HCT116 (cell line): ENCODE results near the gene RHBDD1. TPM values are rescaled to one million over a fixed set of nuclear protein-coding genes. Genes with fewer than 3 reads are reported as not detected.

Experiments used
- ATAC-seq: fragments of 200-7000 bp; cut with Tn5 transposase; 2 replicates; pipeline ENCODE4 v1.9.1; 2020; ENCODE audit warnings: mild to moderate bottlenecking, moderate library complexity
- BruUV-seq: library from RNA; stranded (reverse); fragments of 400-500 nt; replicated peaks from 2 replicates; lab custom pipeline; 2021; lab: Mats Ljungman, UMichigan
- CTCF ChIA-PET: fragments of 300-600 bp; sonication (Branson Sonifier 250); formaldehyde crosslinking; loops from one replicate; lab custom pipeline; 2021; ENCODE audit warnings: antibody characterized with exemption; lab: Charles Lee
- POLR2A ChIA-PET: fragments of 300-600, 350-600 bp; sonication (Branson Sonifier 250); formaldehyde crosslinking; loops from one replicate; lab custom pipeline; 2021; ENCODE audit warnings: antibody characterized with exemption; lab: Charles Lee
- RAD21 ChIA-PET, 2 experiments: fragments of 300-600 bp; sonication (Branson Sonifier 250); formaldehyde crosslinking; loops; one replicate each; lab custom pipeline; 2023; ENCODE audit warnings: low total read pairs in 2 of 2; ENCODE audit not compliant: uncharacterized antibody in 2 of 2, unreplicated experiment in 2 of 2, low non-redundant PET in 1 of 2; lab: Charles Lee
- DNase-seq: peaks from one replicate; pipeline ENCODE4 v3.0.0-alpha.2; 2010; ENCODE audit warnings: low read depth, low spot score
- H2AFZ ChIP-seq: fragments of 200-600 bp; shearing (Covaris generic), sonication (generic); 2 replicates; pipeline ENCODE4 v1.6.1; 2017; ENCODE audit warnings: low read depth, mixed run types, mixed read lengths, antibody characterized with exemption, low read length; ENCODE audit not compliant: poor library complexity, severe bottlenecking
- H3K27ac ChIP-seq: 2 replicates; pipeline ENCODE4 v1.5.1; 2012; ENCODE audit warnings: low read depth, low read length
- H3K27me3 ChIP-seq: fragments of 200-600 bp; sonication (generic); 2 replicates; pipeline ENCODE4 v1.6.1; 2016; ENCODE audit warnings: mixed run types, low read length, mixed read lengths; ENCODE audit not compliant: insufficient read depth
- H3K36me3 ChIP-seq, 2 experiments: fragments of 200-500 bp in 1 of 2; fragments of 200-600 bp in 1 of 2; sonication (Bioruptor generic) in 1 of 2; sonication (generic) in 1 of 2; 2 replicates each; pipeline versions ENCODE4 v1.5.1 to v1.6.1; 2014 to 2016; ENCODE audit warnings: low read length in 2 of 2, inconsistent platforms in 1 of 2, mixed read lengths in 1 of 2, mixed run types in 1 of 2; ENCODE audit not compliant: insufficient read depth in 2 of 2, control insufficient read depth in 1 of 2
- H3K4me1 ChIP-seq, 2 experiments: fragments of 200-600 bp in 1 of 2; sonication (generic) in 1 of 2; 2 replicates each; pipeline versions ENCODE4 v1.5.1 to v1.6.1; 2012 to 2017; ENCODE audit warnings: low read length in 2 of 2, inconsistent platforms in 1 of 2, mild to moderate bottlenecking in 1 of 2, mixed read lengths in 1 of 2, mixed run types in 1 of 2, moderate library complexity in 1 of 2; ENCODE audit not compliant: insufficient read depth in 2 of 2, control insufficient read depth in 1 of 2
- H3K4me2 ChIP-seq: fragments of 200-600 bp; sonication (generic); 2 replicates; pipeline ENCODE4 v1.6.1; 2017; ENCODE audit warnings: mixed run types, low read length, mixed read lengths
- H3K4me3 ChIP-seq, 2 experiments: fragments of 200-600 bp in 1 of 2; sonication (generic) in 1 of 2; replicated peaks in 1 of 2; 2 replicates each; pipeline ENCODE4 v1.5.1; 2011 to 2016; ENCODE audit warnings: low read length in 2 of 2, control low read depth in 1 of 2, low read depth in 1 of 2, mild to moderate bottlenecking in 1 of 2, mixed read lengths in 1 of 2, mixed run types in 1 of 2
- H3K79me2 ChIP-seq: fragments of 200-600 bp; sonication (generic); 2 replicates; pipeline ENCODE4 v1.6.1; 2017; ENCODE audit warnings: mild to moderate bottlenecking, mixed run types, low read length, moderate library complexity, mixed read lengths; ENCODE audit not compliant: insufficient read depth
- H3K9ac ChIP-seq: fragments of 200-600 bp; sonication (generic); 2 replicates; pipeline ENCODE4 v1.6.1; 2016; ENCODE audit warnings: low read length, mixed read lengths
- H3K9me2 ChIP-seq: fragments of 200-600 bp; sonication (generic), shearing (Covaris generic); 2 replicates; pipeline ENCODE4 v1.6.1; 2017; ENCODE audit warnings: mixed run types, mild to moderate bottlenecking, moderate library complexity; ENCODE audit not compliant: insufficient read depth
- H3K9me3 ChIP-seq, 2 experiments: fragments of 200-500 bp in 1 of 2; fragments of 200-600 bp in 1 of 2; sonication (Bioruptor generic) in 1 of 2; sonication (generic) in 1 of 2; 2 replicates each; pipeline ENCODE4 v1.6.1; 2014 to 2017; ENCODE audit warnings: low read length in 2 of 2, mixed read lengths in 2 of 2, inconsistent platforms in 1 of 2, low read depth in 1 of 2, mild to moderate bottlenecking in 1 of 2, mixed run types in 1 of 2, moderate library complexity in 1 of 2; ENCODE audit not compliant: control insufficient read depth in 1 of 2, insufficient read depth in 1 of 2
- H4K20me1 ChIP-seq: fragments of 200-600 bp; sonication (generic), shearing (Covaris generic); 2 replicates; pipeline ENCODE4 v1.6.1; 2017; ENCODE audit warnings: mixed run types, mild to moderate bottlenecking, moderate library complexity; ENCODE audit not compliant: insufficient read depth
- CBX3 ChIP-seq: IDR thresholded peaks from 2 replicates; pipeline ENCODE4 v1.6.1; 2012; ENCODE audit warnings: low read depth
- CTCF ChIP-seq, 3 experiments: fragments of 200-600 bp in 1 of 3; sonication (generic) in 1 of 3; IDR thresholded peaks in 2 of 3; conservative IDR thresholded peaks in 1 of 3; 2 replicates each; pipeline ENCODE4 v1.5.1; 2012 to 2017; ENCODE audit warnings: low read depth in 2 of 3, low read length in 2 of 3, antibody characterized with exemption in 1 of 3, borderline replicate concordance in 1 of 3, control low read depth in 1 of 3, mild to moderate bottlenecking in 1 of 3, mixed read lengths in 1 of 3, mixed run types in 1 of 3, moderate library complexity in 1 of 3; ENCODE audit not compliant: insufficient read depth in 1 of 3
- EGR1 ChIP-seq: IDR thresholded peaks from 2 replicates; pipeline ENCODE4 v1.6.1; 2012; ENCODE audit warnings: low read depth
- ELF1 ChIP-seq: IDR thresholded peaks from 2 replicates; pipeline ENCODE4 v1.6.1; 2012; ENCODE audit warnings: low read depth, borderline replicate concordance
- EZH2 ChIP-seq: fragments of 200-600 bp; sonication (generic); IDR thresholded peaks from 2 replicates; pipeline ENCODE4 v1.6.1; 2017; ENCODE audit warnings: antibody characterized with exemption, mixed run types
- EZH2phosphoT487 ChIP-seq: fragments of 200-600 bp; IDR thresholded peaks from 2 replicates; pipeline ENCODE4 v1.6.1; 2018; ENCODE audit warnings: antibody characterized with exemption, borderline replicate concordance
- JUND ChIP-seq: IDR thresholded peaks from 2 replicates; pipeline ENCODE4 v1.6.1; 2012
- MAX ChIP-seq: IDR thresholded peaks from 2 replicates; pipeline ENCODE4 v1.6.1; 2012
- POLR2A ChIP-seq: IDR thresholded peaks from 2 replicates; pipeline ENCODE4 v1.7.0; 2011; ENCODE audit warnings: borderline replicate concordance; ENCODE audit not compliant: insufficient read depth, insufficient read length; ENCODE audit errors: extremely low read depth
- RAD21 ChIP-seq: IDR thresholded peaks from 2 replicates; pipeline ENCODE4 v1.6.1; 2012; ENCODE audit warnings: low read depth, mild to moderate bottlenecking
- REST ChIP-seq: IDR thresholded peaks from 2 replicates; pipeline ENCODE4 v1.6.1; 2012; ENCODE audit warnings: low read depth
- SIN3A ChIP-seq: IDR thresholded peaks from 2 replicates; pipeline ENCODE4 v1.6.1; 2012; ENCODE audit warnings: low read depth
- TCF7L2 ChIP-seq: IDR thresholded peaks from 2 replicates; pipeline ENCODE4 v1.7.0; 2011; ENCODE audit warnings: borderline replicate concordance, inconsistent platforms; ENCODE audit not compliant: insufficient read depth, insufficient read length; ENCODE audit errors: extremely low read depth
- YY1 ChIP-seq: IDR thresholded peaks from 2 replicates; pipeline ENCODE4 v1.6.1; 2011; ENCODE audit warnings: low read length, low read depth, moderate library complexity, mild to moderate bottlenecking; ENCODE audit not compliant: insufficient replicate concordance; ENCODE audit errors: extremely low read depth
- ZBTB33 ChIP-seq: IDR thresholded peaks from 2 replicates; pipeline ENCODE4 v1.6.1; 2011; ENCODE audit warnings: mild to moderate bottlenecking, low read length, moderate library complexity; ENCODE audit not compliant: insufficient replicate concordance; ENCODE audit errors: extremely low read depth
- ZFX ChIP-seq: fragments of 450-650 bp; IDR thresholded peaks from 2 replicates; pipeline ENCODE4 v1.6.1; 2017
- ZNF274 ChIP-seq: fragments of 200-500 bp; sonication (Bioruptor generic); IDR thresholded peaks from 2 replicates; pipeline ENCODE4 v1.6.1; 2014; ENCODE audit warnings: mild to moderate bottlenecking, low read depth, low read length, inconsistent platforms
- intact Hi-C: fragments of 100-400 bp; cut with micrococcal nuclease; formaldehyde crosslinking; loops from 2 replicates; pipeline ENCODE4 v1.10.0; 2022
- total RNA-seq: library from RNA; stranded (reverse); gene quantifications from one replicate; pipeline ENCODE4 v1.2.1, GENCODE V29; 2021; ENCODE audit not compliant: unreplicated experiment

RHBDD1 gene
- total RNA-seq, 1 experiment from 2014 or later: 73.8 TPM

- Histone ChIP-seq H3K9me2 (no peaks in the 10 kb centered on the region), H3K79me2 (no peaks in the 10 kb centered on the region; the same call in 1 of the 2 replicates), H3K36me3 (no peaks in the 10 kb centered on the region), H3K4me2 (no peak overlapping the region), H3K4me3 (no peak overlapping the region), H2AFZ (no peak overlapping the region), H3K27me3 (no peaks in the 10 kb centered on the region), H3K27ac (no peak overlapping the region), H3K9me3 (no peaks in the 10 kb centered on the region), H4K20me1 (no peaks in the 10 kb centered on the region), H3K4me1 (peaks cover 0 to 18% of the 10 kb centered on the region in 2 experiments; a peak in 2 of 4 replicates), H3K9ac (no peak overlapping the region)
- no peak for ATAC-seq
- ChIA-PET RAD21 (no interaction called here), POLR2A (no interaction called here), CTCF (no interaction called here)
- TF ChIP-seq JUND: no peak
- TF ChIP-seq CBX3: no peak
- no peak for TF ChIP-seq ZFX
- no peak for TF ChIP-seq POLR2A
- no peak for TF ChIP-seq ZBTB33
- TF ChIP-seq REST: no peak
- TF ChIP-seq EZH2: no peak
- TF ChIP-seq EGR1: no peak
- TF ChIP-seq ZNF274: no peak
- TF ChIP-seq EZH2phosphoT487: no peak
- TF ChIP-seq MAX: no peak
- TF ChIP-seq YY1: no peak
- TF ChIP-seq ELF1: no peak
- no peak for TF ChIP-seq CTCF (IDR thresholded peaks at IDR 0.05 in 2 of 3, conservative IDR thresholded peaks at IDR 0.05 in 1 of 3; ENCODE audit: borderline replicate concordance in 1 of 3, insufficient read depth in 1 of 3, low read depth in 2 of 3, low read length in 2 of 3)
- no peak for TF ChIP-seq SIN3A
- no peak for TF ChIP-seq RAD21
- no peak for TF ChIP-seq TCF7L2
- BruUV-seq: no TSS peak
- no peak for DNase-seq
- intact Hi-C loops: no loop called here
Observed at GRCh38 chr2:226902041-226902966, 66.5 kb downstream of the RHBDD1 start.
